Lower lobe of right lung (tissue), 2 donors: ENCODE data around the gene CACNA1C. TPM values are rescaled to one million over a fixed set of nuclear protein-coding genes. Genes with fewer than 3 reads are reported as not detected.

Experiments
- ATAC-seq, 2 donors: fragments of 200-7000 bp; cut with Tn5 transposase; one replicate each; pipeline ENCODE4 v1.9.1; 2020 to 2022; ENCODE audit warnings: mild to moderate bottlenecking in 2 of 2, moderate library complexity in 2 of 2
- DNase-seq: peaks from one replicate; pipeline ENCODE4 v3.0.0-alpha.2; 2020
- H3K27ac ChIP-seq: fragments of 200-600 bp; one replicate; pipeline ENCODE4 v1.8.0; 2022
- H3K27me3 ChIP-seq: fragments of 200-600 bp; one replicate; pipeline ENCODE4 v1.8.0; 2022; ENCODE audit warnings: low read depth
- H3K36me3 ChIP-seq: fragments of 200-600 bp; one replicate; pipeline ENCODE4 v1.8.0; 2022; ENCODE audit warnings: mild to moderate bottlenecking
- H3K4me1 ChIP-seq: fragments of 200-600 bp; one replicate; pipeline ENCODE4 v1.8.0; 2022
- H3K4me3 ChIP-seq: fragments of 200-600 bp; one replicate; pipeline ENCODE4 v1.8.0; 2022; ENCODE audit warnings: mild to moderate bottlenecking
- H3K9me3 ChIP-seq: fragments of 200-600 bp; one replicate; pipeline ENCODE4 v1.8.0; 2022
- intact Hi-C: fragments of 100-400 bp; cut with DNase I; formaldehyde crosslinking; loops from one replicate; pipeline ENCODE4 v1.11.0; 2022
- total RNA-seq: library from RNA; stranded (reverse); fragmentation: NEBNext Ultra II Directional; extraction: Animal tissue kit (Norgen Biotek cat#: 25700); gene quantifications from one replicate; pipeline ENCODE4 v1.2.1, GENCODE V29; 2021
- TF ChIP-seq, protein P1 (sequence below): fragments of 200-600 bp; IDR thresholded peaks from one replicate; pipeline ENCODE4 v1.8.0; 2022; ENCODE audit warnings: antibody characterized with exemption, mild to moderate bottlenecking
- donor health status: DM: no; HTN: yes; CAD: no; lungs with severe emphysema.

CACNA1C gene
- total RNA-seq, 1 donor from 2014 or later, result 8.4 TPM

DNA sequence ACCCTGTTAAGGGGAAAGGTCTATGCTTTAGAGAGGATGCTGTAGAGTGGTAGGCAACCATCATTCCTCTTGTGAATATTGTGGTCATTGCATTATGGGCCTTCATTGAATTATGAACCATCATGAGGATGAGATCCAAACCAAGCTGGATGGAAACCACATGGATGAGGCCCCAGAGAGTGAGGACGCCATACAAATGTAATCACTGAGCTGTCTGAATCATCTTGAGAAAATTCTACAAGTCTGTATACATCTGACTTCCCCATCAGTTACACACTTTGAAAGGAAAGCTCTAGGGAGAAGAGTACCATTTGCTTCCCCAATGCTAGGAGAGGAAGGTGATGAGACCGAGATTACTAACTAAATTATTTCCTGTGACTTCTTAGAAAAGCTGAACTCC, 172.9 kb downstream of the CACNA1C start:
- Histone ChIP-seq H3K36me3 (no peaks in the 10 kb centered on the region), H3K9me3 (no peaks in the 10 kb centered on the region), H3K27ac (no peak overlapping the region), H3K4me3 (no peak overlapping the region), H3K27me3 (no peaks in the 10 kb centered on the region), H3K4me1 (no peaks in the 10 kb centered on the region)
- ATAC-seq, result no peak
- TF ChIP-seq, protein P1, sequence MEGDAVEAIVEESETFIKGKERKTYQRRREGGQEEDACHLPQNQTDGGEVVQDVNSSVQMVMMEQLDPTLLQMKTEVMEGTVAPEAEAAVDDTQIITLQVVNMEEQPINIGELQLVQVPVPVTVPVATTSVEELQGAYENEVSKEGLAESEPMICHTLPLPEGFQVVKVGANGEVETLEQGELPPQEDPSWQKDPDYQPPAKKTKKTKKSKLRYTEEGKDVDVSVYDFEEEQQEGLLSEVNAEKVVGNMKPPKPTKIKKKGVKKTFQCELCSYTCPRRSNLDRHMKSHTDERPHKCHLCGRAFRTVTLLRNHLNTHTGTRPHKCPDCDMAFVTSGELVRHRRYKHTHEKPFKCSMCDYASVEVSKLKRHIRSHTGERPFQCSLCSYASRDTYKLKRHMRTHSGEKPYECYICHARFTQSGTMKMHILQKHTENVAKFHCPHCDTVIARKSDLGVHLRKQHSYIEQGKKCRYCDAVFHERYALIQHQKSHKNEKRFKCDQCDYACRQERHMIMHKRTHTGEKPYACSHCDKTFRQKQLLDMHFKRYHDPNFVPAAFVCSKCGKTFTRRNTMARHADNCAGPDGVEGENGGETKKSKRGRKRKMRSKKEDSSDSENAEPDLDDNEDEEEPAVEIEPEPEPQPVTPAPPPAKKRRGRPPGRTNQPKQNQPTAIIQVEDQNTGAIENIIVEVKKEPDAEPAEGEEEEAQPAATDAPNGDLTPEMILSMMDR, result no peak
- intact Hi-C loops, result no loop called here
- DNase-seq, result no peak

DNA sequence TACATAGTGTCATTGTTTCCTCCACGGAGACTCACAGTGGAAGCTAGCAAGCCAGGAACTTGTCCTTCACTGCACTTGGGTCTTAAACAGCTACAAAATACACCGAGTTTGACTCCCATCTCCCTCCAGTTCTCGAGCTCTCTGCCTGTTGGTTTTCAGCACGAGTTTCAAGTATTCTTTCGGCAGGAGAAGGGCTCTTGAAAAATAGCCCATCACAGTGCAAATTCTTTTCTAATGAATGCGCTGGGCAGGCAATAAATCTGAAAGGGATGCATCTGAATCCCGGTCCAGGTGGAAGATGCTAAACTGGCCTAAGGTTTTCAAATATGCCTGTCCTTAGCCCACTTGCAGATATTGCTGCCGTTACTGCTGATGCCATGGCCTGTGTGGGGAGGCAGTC, 173.9 kb downstream of the CACNA1C start:
- no peaks in the 10 kb centered on the region for H3K36me3 ChIP-seq
- TF ChIP-seq, protein P1, result no peak

GRCh38 chr12:2227360-2227759, 174.6 kb downstream of the CACNA1C start:
- H3K4me3 ChIP-seq, result no peak overlapping the region
- no peaks in the 10 kb centered on the region for H3K27me3 ChIP-seq
- TF ChIP-seq, protein P1, result no peak
- no peaks in the 10 kb centered on the region for H3K9me3 ChIP-seq
- H3K36me3 ChIP-seq, result no peaks in the 10 kb centered on the region
- ATAC-seq (no peak), DNase-seq (no peak)
- no peaks in the 10 kb centered on the region for H3K4me1 ChIP-seq
- intact Hi-C loops, result no loop called here
- no peak overlapping the region for H3K27ac ChIP-seq

More for the DNA sequence above, 173.9 kb downstream of the CACNA1C start:
- intact Hi-C loops, result no loop called here
- Histone ChIP-seq H3K9me3 (no peaks in the 10 kb centered on the region), H3K4me1 (no peaks in the 10 kb centered on the region), H3K27me3 (no peaks in the 10 kb centered on the region), H3K27ac (no peak overlapping the region), H3K4me3 (no peak overlapping the region)
- no peak for DNase-seq
- no peak for ATAC-seq

DNA sequence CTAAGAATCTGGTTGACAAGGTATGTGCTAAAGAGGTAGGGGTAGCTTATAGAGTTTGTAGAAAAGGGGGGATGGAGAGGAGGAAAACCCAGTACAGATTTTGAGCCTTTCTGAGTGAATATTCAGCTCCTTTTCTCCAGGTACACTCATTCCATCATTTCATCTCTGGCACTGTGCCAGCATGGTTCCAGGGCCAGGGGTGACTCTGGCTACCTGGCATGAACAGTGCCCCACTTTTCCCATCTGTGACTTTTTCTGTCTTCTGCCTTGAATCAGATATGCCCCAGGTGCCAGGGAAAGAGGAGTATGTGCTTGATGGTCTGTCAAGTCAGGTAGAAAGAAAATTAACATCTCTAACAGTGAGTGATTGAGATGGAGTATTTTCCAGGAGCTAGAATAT, 175.7 kb downstream of the CACNA1C start:
- DNase-seq, result no peak
- TF ChIP-seq, protein P1, result no peak
- no peaks in the 10 kb centered on the region for H3K4me1 ChIP-seq
- no peaks in the 10 kb centered on the region for H3K27me3 ChIP-seq
- no peak overlapping the region for H3K27ac ChIP-seq
- H3K36me3 ChIP-seq, result no peaks in the 10 kb centered on the region
- H3K9me3 ChIP-seq, result no peaks in the 10 kb centered on the region
- intact Hi-C loops, result no loop called here
- no peak overlapping the region for H3K4me3 ChIP-seq
- no peak for ATAC-seq

DNA sequence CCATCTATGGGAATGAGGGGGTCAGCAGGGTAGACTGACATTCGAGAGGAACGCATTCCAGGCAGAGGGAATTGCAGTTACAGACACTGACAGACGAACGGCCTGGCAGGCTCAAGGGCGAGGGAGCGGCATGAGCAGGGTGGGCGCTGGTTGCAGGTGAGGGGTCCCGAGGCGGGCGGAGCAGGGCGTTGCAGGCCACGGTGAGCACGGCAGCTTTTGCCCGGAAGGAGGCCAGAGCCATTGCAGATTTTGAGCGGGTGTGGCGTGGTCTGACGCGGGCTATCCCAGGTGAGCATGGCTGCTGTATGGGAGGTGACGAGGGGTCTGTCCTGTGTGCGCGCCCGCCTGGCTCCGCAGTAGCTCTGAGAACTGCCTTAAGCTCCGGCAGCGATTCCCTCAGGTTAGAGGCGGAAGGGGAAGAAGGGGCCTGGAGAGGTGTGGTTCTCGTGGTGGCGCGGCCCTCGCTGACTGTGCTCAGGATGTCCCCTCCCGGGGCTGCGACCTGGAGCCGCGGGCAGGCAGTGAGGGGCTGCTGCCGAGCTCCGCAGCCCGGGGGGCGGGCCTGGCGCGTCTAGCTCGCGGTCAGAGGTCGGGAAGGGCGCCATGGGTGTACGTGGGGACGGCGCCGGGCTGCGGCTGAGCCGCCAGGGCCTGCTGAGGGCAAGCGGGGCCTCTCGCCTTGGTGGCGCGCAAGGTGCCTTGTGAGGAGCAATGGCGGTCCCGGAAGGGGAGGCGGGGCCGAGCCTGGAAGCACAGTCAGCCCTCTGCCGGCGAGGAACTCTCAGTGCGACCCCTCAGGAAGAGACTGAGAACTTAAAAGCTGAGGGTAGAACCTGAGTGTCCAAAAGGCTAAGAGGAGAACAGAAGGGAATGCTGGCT, 177.1 kb downstream of the CACNA1C start:
- Histone ChIP-seq H3K27ac (no peak overlapping the region), H3K27me3 (no peaks in the 10 kb centered on the region), H3K9me3 (no peaks in the 10 kb centered on the region), H3K36me3 (no peaks in the 10 kb centered on the region), H3K4me3 (peak overlapping the region; percentile 14), H3K4me1 (no peaks in the 10 kb centered on the region)
- TF ChIP-seq, protein P1, result no peak
- intact Hi-C loops, result no loop called here
- ATAC-seq (no peak), DNase-seq (no peak)
